GM18873 (cell line): ENCODE measurements around the gene WDR70.
"Not testable (repeated sequence)": the region's sequence is repeated elsewhere in the genome, so short reads cannot be mapped to it uniquely, and the experiment has no call there.

Experiments
- ATAC-seq: cut with Tn5 transposase; IDR thresholded peaks from one replicate; pipeline ENCODE4 v1.9.1; 2021; ENCODE audit warnings: mild to moderate bottlenecking, moderate library complexity, moderate number of reproducible peaks; ENCODE audit not compliant: unreplicated experiment, low FRiP score

WDR70 gene

DNA sequence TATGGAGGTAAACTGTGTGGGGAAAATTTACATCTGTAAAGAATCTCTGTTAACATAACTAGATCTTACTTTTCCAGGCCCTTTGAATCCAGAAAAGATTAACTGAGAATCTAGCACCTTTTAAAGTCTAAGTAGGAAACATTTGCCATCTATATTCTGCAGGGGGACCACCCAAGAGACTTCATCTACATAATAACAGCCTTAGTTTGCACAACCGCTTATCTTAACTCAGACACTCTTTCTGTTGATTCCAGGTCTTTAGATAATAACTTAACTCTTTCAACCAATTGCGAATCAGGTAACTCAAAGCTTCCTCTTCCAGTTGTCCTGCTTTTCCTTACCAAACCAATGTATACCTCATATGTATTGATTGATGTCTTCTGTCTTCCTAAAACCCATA lies 407.3 kb downstream of the WDR70 start:
- ATAC-seq: no peak

DNA sequence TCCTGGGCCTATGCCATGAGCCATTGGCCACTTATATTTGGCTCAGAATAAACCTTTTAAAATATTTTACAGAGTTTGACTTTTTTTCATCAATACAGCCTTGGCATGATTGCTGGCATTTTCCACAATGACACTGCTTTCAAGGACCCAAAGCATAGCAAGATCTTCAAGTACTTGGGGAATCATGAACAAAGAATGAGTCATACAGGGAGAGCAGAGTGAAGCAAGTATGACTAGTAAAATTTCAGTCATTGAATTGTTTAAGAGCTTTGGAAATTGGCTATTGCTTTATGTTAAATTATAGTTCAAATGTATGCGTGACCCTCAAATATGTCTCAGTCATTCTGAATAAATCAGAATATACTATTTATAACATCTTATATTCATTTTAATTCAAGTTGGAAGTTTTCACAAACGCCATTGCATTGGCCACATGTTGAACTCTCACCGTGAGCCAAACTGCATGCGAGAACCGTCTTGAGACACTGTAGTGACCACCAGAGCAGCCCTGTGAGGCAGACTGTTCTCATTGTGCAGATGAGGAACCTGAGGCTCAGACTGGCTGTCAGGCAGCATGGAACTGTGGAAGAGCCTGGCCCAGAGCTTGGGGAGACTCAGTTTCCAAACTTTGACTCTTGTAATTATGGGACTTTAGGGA lies 407.9 kb downstream of the WDR70 start:
- ATAC-seq: no peak

DNA sequence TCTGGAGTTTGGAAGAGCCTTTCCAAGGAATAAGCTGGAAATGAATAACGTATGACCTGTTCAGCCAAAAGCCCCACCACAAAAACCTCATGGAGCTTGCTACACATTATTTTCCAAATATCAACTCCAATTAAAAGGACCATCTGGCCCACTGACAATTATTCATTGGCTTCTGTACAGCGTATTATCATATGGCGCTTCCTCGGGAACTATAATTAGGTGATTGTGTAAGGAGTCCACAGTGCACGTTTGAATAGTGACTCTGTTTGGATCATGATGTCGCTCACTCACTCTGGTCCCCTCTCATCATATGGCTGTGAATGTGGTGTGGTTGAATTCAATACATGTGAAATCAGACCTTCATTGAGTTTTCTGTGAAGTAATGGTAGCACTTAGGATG lies 408.6 kb downstream of the WDR70 start:
- no peak for ATAC-seq

DNA sequence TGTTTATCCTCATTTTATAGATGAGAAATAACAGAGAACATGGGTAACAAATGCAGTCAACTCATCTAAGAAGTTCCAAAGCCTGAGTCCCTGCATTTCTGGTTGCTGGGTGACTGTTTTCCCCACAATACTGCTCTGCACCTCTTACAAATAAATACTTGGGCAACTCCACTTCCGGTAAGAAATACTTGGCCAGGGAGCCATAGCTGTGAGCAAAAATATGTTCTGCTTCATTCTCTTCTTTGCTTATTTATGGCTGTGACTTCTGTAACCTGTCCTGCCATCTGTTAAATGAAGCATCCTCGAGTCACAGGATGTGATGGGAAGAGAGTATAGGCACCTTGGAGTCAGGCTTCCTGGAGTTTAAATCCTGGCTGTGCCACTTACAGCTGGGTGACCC lies 410.9 kb downstream of the WDR70 start:
- no peak for ATAC-seq

DNA sequence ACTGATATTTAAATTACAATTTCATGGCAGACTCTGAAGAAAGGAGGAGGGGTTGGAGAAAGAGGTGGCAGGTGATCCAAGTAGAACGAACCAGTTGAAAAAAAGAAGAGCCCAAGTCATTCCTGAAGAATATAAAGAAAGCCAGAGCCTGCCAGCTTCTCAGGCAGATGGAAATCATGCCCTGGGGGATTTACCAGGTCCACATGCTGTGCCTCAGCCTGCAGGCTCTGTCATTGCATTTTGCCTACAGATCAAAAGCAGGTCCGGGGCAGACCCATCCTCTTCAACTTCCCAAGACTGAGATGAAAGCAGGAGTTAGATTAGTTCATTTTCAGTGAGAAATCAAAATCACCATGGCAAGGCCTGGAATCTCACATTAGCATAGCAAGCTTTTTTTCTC lies 412.2 kb downstream of the WDR70 start:
- no peak for ATAC-seq

DNA sequence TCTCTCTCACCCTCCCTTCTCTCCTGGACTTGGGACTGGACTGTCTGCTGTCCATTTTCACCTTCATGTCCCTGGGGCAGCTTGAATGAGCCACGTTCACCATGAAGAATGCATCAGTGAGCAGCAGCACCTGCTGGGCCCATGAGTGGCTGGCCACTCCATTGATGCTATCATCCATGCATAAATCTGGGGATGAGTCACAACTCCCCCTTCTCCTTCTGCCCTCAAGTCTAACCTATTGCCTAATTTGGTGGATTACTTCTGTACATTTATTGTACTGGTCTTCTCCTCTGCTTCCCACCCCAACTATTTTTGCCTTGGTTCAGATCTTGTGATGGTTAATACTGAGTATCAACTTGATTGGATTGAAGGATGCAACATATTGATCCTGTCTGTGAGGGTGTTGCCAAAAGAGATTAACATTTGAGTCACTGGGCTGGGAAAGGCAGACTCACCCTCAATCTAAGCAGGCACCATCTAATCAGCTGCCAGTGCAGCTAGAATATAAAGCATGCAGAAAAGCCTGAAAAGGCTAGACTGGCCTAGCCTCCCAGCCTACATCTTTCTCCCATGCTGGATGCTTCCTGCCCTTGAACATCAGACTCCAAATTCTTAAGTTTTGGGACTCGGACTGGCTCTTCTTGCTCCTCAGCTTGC lies 414.0 kb downstream of the WDR70 start:
- ATAC-seq: no peak

DNA sequence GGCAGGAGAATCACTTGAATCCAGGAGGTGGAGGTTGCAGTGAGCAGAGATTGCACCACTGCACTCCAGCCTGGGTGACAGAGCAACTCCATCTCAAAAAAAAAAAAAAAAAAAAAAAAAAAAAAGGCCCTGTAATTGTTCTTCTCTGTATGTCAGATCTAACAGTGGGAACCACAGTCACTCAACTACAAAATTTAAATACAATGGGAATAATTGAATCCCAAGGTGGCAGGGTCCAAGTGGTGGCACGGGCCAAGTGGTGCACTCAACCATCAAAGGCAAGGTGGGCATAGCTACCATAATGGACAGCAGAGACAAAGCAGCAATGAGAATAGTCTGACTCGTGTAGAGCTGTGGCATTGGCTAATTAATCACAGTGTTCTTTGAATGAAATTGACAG lies 416.2 kb downstream of the WDR70 start:
- ATAC-seq: not testable (repeated sequence)

DNA sequence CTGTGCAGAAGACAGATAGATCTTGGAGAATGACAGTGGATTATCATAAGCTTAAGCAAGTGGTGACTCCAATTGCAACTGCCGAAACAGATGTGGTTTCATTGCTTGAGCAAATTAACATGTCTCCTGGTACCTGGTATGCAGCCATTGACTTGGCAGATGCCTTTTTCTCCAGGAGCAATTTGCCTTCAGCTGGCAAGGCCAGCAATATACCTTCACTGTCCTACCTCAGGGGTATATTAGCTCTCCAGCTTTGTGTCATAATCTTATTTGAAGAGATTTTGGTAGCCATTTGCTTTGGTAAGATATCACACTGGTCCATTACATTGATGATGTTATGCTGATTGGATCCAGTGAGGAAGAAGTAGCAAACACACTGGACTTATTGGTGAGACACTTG lies 417.3 kb downstream of the WDR70 start:
- not testable (repeated sequence) for ATAC-seq

DNA sequence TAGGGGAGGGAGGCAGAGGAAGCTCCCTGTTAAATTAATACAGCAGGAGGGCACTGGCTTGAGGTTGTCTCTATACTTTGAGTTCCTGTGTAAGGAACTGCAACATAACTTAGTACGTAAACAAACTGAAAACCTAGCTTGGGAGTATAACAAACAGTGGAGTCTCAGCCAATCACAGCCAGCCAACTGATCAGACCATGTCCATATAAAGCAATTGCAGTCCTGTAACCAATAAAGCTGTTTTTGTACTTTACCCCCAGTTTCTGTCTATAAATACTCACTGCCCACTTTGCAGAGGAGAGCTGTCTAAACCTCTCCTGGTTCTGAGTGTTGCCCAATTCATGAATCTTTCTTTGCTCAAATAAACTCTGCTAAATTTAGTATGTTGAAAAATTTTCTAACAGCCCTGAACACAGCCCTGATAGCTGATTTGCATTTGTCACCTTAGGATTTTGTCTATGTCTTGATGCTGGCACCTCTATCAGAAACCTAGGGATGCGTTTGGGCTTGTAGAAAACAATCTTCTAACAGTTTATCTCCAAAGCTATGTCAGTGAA lies 420.8 kb downstream of the WDR70 start:
- ATAC-seq: no peak

DNA sequence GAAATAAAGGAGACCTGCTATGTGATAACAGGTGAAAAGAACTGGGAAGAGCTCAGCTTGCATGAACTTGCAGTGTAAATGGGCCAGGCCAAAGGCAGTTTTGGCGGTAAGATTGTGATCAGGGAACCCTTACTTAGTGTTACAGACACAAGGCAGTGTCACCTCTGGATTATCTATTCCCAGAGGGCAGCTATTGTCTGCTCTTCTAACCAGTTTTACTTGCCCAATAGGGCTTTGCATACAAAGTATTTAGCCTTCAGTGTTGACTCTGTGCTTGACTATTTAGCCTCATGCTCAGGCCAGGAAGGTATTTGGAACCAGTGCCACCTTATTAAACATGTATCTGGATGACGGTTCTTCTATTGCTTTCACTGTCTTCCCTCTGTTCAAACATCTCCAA lies 422.4 kb downstream of the WDR70 start:
- no peak for ATAC-seq
